ENCODE results near the gene TIMM22. TPM values are rescaled to one million over a fixed set of nuclear protein-coding genes. Genes with fewer than 3 reads are reported as not detected.

TIMM22 gene
- total RNA-seq, 1 experiment from 2014 or later, result 11.6 TPM

- ChIA-PET POLR2A (ENCODE audit: unreplicated experiment) (interaction anchor here (0.5 kb wide), 1 partner anchor 187 kb away, joined by 26 read pairs; no protein-coding TSS in a partner anchor), CTCF (no interaction called here)
- Histone ChIP-seq H3K4me3 (no peak overlapping the region), H3K9me3 (ENCODE audit: insufficient read depth, low read depth) (no peaks in the 10 kb centered on the region), H3K36me3 (ENCODE audit: low read depth) (no peaks in the 10 kb centered on the region), H3K4me1 (replicated peaks; ENCODE audit: insufficient read depth) (peaks cover 60% of the 10 kb centered on the region), H2AFZ (no peak overlapping the region), H4K20me1 (ENCODE audit: insufficient read depth) (no peaks in the 10 kb centered on the region; the same call in none of the 2 replicates), H3K79me2 (ENCODE audit: low read depth) (peaks cover 66% of the 10 kb centered on the region), H3F3A (ENCODE audit: insufficient read depth, low read depth) (peaks cover 44% of the 10 kb centered on the region), H3K4me2 (peak overlapping the region; percentile 15; the same call in 1 of the 2 replicates), H3K9me2 (ENCODE audit: insufficient read depth) (no peaks in the 10 kb centered on the region), H3K27me3 (ENCODE audit: insufficient read depth, low read depth) (no peaks in the 10 kb centered on the region), H3K27ac (no peak overlapping the region)
- intact Hi-C loops (cut with micrococcal nuclease; ENCODE audit: unreplicated experiment), result no loop called here
- no TSS peak for BruUV-seq (replicated peaks)
- TF ChIP-seq CTCF (conservative IDR thresholded peaks at IDR 0.05) (no peak), EZH2 (IDR thresholded peaks at IDR 0.05; ENCODE audit: low read depth) (no peak)
- no peak for DNase-seq
Observed at GRCh38 chr17:975371-975915, 21.5 kb upstream of the TIMM22 start.

- no peaks in the 10 kb centered on the region for H3K36me3 ChIP-seq (ENCODE audit: low read depth)
- H3K27ac ChIP-seq, result no peak overlapping the region
- no peak overlapping the region for H2AFZ ChIP-seq
- CTCF ChIA-PET, result no interaction called here
- DNase-seq, result no peak
- H3K4me1 ChIP-seq (replicated peaks; ENCODE audit: insufficient read depth), result peaks cover 67% of the 10 kb centered on the region
- H3K4me3 ChIP-seq, result no peak overlapping the region
- peaks cover 47% of the 10 kb centered on the region for H3F3A ChIP-seq (ENCODE audit: insufficient read depth, low read depth)
- TF ChIP-seq CTCF (conservative IDR thresholded peaks at IDR 0.05), result no peak
- no peak for TF ChIP-seq EZH2 (IDR thresholded peaks at IDR 0.05; ENCODE audit: low read depth)
- intact Hi-C loops (cut with micrococcal nuclease; ENCODE audit: unreplicated experiment), result no loop called here
- H4K20me1 ChIP-seq (ENCODE audit: insufficient read depth), result no peaks in the 10 kb centered on the region; the same call in none of the 2 replicates
- no peaks in the 10 kb centered on the region for H3K9me3 ChIP-seq (ENCODE audit: insufficient read depth, low read depth)
- BruUV-seq (replicated peaks), result no TSS peak
- H3K4me2 ChIP-seq, result no peak overlapping the region
- POLR2A ChIA-PET (ENCODE audit: unreplicated experiment), result no interaction called here
- H3K79me2 ChIP-seq (ENCODE audit: low read depth), result peaks cover 57% of the 10 kb centered on the region
- no peaks in the 10 kb centered on the region for H3K9me2 ChIP-seq (ENCODE audit: insufficient read depth)
- no peaks in the 10 kb centered on the region for H3K27me3 ChIP-seq (ENCODE audit: insufficient read depth, low read depth)
Observed at GRCh38 chr17:976312-976711, 20.6 kb upstream of the TIMM22 start.

GRCh38 chr17:977166-977565, 19.8 kb upstream of the TIMM22 start:
- ChIA-PET POLR2A (ENCODE audit: unreplicated experiment) (no interaction called here), CTCF (no interaction called here)
- peaks cover 40% of the 10 kb centered on the region for H3F3A ChIP-seq (ENCODE audit: insufficient read depth, low read depth)
- peak overlapping the region; percentile 97 for H3K4me2 ChIP-seq
- peak overlapping the region; percentile 92; the same call in 1 of the 2 replicates for H3K4me3 ChIP-seq
- H3K27ac ChIP-seq, result no peak overlapping the region
- H3K9me2 ChIP-seq (ENCODE audit: insufficient read depth), result no peaks in the 10 kb centered on the region
- intact Hi-C loops (cut with micrococcal nuclease; ENCODE audit: unreplicated experiment), result no loop called here
- H3K27me3 ChIP-seq (ENCODE audit: insufficient read depth, low read depth), result no peaks in the 10 kb centered on the region
- no peaks in the 10 kb centered on the region for H3K9me3 ChIP-seq (ENCODE audit: insufficient read depth, low read depth)
- H3K4me1 ChIP-seq (replicated peaks; ENCODE audit: insufficient read depth), result peaks cover 63% of the 10 kb centered on the region
- no TSS peak for BruUV-seq (replicated peaks)
- TF ChIP-seq CTCF (conservative IDR thresholded peaks at IDR 0.05) (no peak), EZH2 (IDR thresholded peaks at IDR 0.05; ENCODE audit: low read depth) (no peak)
- peaks cover 48% of the 10 kb centered on the region for H3K79me2 ChIP-seq (ENCODE audit: low read depth)
- H2AFZ ChIP-seq, result no peak overlapping the region
- no peaks in the 10 kb centered on the region for H3K36me3 ChIP-seq (ENCODE audit: low read depth)
- DNase-seq, result no peak
- H4K20me1 ChIP-seq (ENCODE audit: insufficient read depth), result no peaks in the 10 kb centered on the region; the same call in none of the 2 replicates

Data from PC-9 (cell line).